GM12891 (cell line): ENCODE data around the gene EFNA2.
"Not testable (repeated sequence)": the region's sequence is repeated elsewhere in the genome, so short reads cannot be mapped to it uniquely, and the experiment has no call there.

Experiments
- PAX5 ChIP-seq: IDR thresholded peaks from 2 replicates; pipeline ENCODE4 v1.6.1; 2011; ENCODE audit warnings: low read length, moderate library complexity, mild to moderate bottlenecking; ENCODE audit not compliant: insufficient read depth, severe bottlenecking
- POLR2A ChIP-seq: IDR thresholded peaks from 2 replicates; pipeline ENCODE4 v1.6.1; 2011; ENCODE audit warnings: low read depth, low read length, control low read depth
- POLR2AphosphoS5 ChIP-seq: IDR thresholded peaks from 2 replicates; pipeline ENCODE4 v1.6.1; 2011; ENCODE audit warnings: low read depth, low read length, control low read depth
- POU2F2 ChIP-seq: IDR thresholded peaks from 2 replicates; pipeline ENCODE4 v1.6.1; 2011; ENCODE audit warnings: low read depth, mild to moderate bottlenecking, control low read depth, low read length, moderate library complexity
- SPI1 ChIP-seq: IDR thresholded peaks from 2 replicates; pipeline ENCODE4 v1.6.1; 2011; ENCODE audit warnings: low read depth, low read length, control low read depth
- TAF1 ChIP-seq: IDR thresholded peaks from 2 replicates; pipeline ENCODE4 v1.6.1; 2011; ENCODE audit warnings: low read depth, low read length, control low read depth

DNA sequence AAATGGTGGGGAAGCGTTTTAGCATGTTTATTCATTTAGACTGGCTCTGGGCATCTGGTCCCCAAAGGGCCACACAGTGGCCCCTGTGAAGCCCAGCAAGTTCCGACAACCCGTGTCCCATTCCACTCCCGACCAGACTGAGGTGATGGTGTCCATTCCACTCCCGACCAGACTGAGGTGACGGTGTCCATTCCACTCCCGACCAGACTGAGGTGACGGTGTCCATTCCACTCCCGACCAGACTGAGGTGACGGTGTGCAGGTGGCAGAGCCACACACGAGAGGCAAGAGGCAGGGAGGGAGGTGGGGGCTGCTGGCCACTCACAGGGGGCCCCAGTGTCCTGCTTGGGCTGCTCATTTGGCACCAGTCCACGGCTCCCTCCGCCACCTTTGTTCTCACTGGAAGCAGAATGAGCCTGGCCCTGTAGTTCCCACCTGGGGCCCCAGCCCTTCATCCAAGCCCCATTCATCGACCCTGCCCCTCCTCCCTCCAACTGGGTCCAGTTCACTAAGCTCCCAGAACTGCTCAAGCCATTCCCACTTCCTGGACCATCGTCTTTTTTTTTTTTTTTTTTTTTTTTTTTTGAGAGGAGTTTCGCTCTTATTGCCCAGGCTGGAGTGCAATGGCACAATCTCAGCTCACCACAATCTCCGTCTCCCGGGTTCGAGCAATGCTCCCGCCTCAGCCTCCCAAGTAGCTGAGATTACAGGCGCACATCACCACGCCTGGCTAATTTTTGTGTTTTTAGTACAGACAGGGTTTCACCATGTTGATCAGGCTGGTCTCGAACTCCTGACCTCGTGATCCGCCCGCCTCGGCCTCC is 39.2 kb upstream of the EFNA2 start:
- not testable (repeated sequence) for TF ChIP-seq POLR2A, POLR2AphosphoS5, TAF1, SPI1, POU2F2, PAX5
